CD4-positive, alpha-beta T cell treated with Interleukin-4 for 4 hours (primary cell): Measurements from ENCODE around the gene CEP43.

Experiments used
- DNase-seq: peaks from one replicate; pipeline ENCODE4 v3.0.0-alpha.2; 2020

CEP43 gene

GRCh38 chr6:166999145-166999883 is at the start of gene CEP43:
Gene CEP43 (plus strand): TSS chr6:166999397. CDS start chr6:166999413, 16 bp downstream.
- DNase-seq: peak; percentile 92

- DNase-seq: peak; percentile 31
These were observed 49.4 kb upstream of the CEP43 start for GRCh38 chr6:166949528-166950442.

- DNase-seq: peak; percentile 47
These were observed 48.8 kb upstream of the CEP43 start for GRCh38 chr6:166950443-166950821.

- peak; percentile 74 for DNase-seq
These were observed 48.1 kb upstream of the CEP43 start for GRCh38 chr6:166950892-166951669.

- DNase-seq: no peak
These were observed 47.5 kb upstream of the CEP43 start for GRCh38 chr6:166951670-166952060.

GRCh38 chr6:166952121-166952520 is 47.1 kb upstream of the CEP43 start:
- DNase-seq: no peak

GRCh38 chr6:166952567-166953486 is 46.4 kb upstream of the CEP43 start:
- peak; percentile 60 for DNase-seq

GRCh38 chr6:166954118-166954713 is 45.0 kb upstream of the CEP43 start:
- DNase-seq: no peak

GRCh38 chr6:166955121-166955864 is 43.9 kb upstream of the CEP43 start:
- DNase-seq: peak; percentile 28

- no peak for DNase-seq
These were observed 43.2 kb upstream of the CEP43 start for GRCh38 chr6:166955865-166956443.

GRCh38 chr6:166956444-166957086 is 42.6 kb upstream of the CEP43 start, which contains the start of gene RNASET2:
Gene RNASET2 (minus strand): TSS chr6:166956550. CDS start chr6:166956182, 368 bp downstream.
- DNase-seq: peak; percentile 95

GRCh38 chr6:166957087-166957804 is 42.0 kb upstream of the CEP43 start:
- peak; percentile 52 for DNase-seq

GRCh38 chr6:166957805-166958076 is 41.5 kb upstream of the CEP43 start:
- DNase-seq: no peak

- DNase-seq: peak; percentile 77
These were observed 40.0 kb upstream of the CEP43 start for GRCh38 chr6:166958926-166959861.

GRCh38 chr6:166959911-166960608 is 39.1 kb upstream of the CEP43 start:
- DNase-seq: no peak

- no peak for DNase-seq
These were observed 38.6 kb upstream of the CEP43 start for GRCh38 chr6:166960609-166960978.

- no peak for DNase-seq
These were observed 32.9 kb upstream of the CEP43 start for GRCh38 chr6:166966268-166966667.
